ENCODE results near the gene LIPH.
"Not testable (repeated sequence)": the region's sequence is repeated elsewhere in the genome, so short reads cannot be mapped to it uniquely, and the experiment has no call there.

LIPH gene

GRCh38 chr3:185484296-185484695, 68.1 kb downstream of the LIPH start:
- no peak for FAIRE-seq

DNA sequence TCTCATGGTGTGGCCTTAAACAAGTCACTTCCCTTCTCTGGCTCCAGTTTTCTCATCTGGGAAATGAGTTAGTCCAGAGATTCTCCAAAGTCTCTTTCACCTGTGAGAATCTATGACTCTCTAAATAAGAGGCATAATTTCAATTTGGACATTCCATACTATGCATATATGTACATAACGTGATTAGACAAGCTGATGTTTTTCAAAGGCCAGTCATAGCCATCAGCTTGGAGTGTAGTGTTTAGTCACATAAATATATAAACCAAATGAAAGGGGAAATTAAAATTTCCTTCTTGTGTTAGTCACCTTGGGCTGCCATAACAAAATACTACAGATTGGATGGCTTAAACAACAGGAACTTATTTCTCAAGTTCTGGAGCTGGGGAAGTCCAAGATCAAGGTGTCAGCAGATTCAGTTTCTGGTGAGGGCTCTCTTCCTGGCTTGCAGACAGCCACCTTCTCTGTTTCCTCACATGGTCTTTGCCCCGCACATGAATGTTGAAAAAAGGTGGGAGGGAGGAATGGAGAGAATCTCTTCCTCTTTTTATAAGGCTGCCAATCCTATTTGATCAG, 72.9 kb downstream of the LIPH start:
- FAIRE-seq: no peak

DNA sequence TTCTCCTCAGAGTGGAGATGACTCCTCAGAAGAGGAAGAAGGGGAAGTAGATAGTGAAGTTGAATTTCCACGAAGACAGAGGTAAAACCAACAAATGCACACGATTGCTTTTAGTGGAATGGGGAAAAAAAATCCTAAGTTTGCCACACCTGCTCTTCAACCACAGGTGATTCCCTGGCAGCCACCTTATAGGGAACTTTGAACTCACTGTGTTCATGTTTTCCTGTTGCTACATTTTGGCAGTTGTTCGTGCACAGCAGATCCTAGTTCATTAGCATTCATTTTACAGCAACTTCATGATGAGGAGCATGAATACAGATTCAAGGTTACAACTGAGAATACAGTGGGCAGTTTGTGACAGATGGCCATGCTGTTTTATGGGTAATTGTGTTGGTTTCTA, 75.1 kb downstream of the LIPH start:
- FAIRE-seq: no peak

GRCh38 chr3:185474922-185475321, 77.5 kb downstream of the LIPH start:
- not testable (repeated sequence) for FAIRE-seq

- FAIRE-seq: no peak
Observed at GRCh38 chr3:185473290-185473815, 79.0 kb downstream of the LIPH start.

- FAIRE-seq: no peak
Observed at GRCh38 chr3:185470323-185470722, 82.1 kb downstream of the LIPH start.

DNA sequence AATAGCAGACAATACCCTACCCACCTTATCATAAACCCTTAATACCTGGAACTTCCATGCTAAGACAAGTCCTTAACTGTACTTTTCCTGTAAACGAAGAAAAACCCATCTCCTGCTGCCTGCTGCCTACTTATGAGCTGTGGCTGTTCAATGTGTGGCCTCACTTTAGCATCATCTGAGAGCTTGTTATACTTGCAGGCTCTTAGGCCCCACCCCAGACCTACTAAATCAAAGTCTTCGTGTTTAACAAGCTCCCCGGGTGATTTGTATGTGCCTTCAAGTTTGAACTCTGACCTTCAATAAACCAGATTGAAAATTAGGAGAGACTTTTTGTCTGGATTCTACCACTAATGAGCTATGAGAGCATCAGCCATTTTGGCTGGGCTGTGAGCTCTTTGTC, 82.8 kb downstream of the LIPH start:
- no peak for FAIRE-seq

GRCh38 chr3:185466123-185466522, 86.3 kb downstream of the LIPH start:
- FAIRE-seq: not testable (repeated sequence)

DNA sequence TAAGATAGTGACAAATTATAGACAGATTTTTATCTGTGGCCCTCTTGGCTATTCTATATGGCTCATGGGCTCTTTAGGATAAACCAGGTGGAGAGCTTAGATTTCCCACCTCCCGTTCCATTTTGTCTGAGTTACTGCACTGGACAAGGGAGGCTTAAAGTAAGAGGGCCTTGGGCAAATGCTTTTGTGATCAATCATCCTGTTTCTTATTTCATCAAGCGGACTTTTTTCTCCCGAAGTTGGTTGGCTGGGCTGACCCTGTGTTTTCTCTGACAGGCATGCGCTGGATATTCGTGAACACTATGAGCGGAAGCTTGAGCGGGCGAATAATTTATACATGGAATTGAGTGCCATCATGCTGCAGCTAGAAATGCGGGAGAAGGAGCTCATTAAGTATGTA, 86.9 kb downstream of the LIPH start:
- FAIRE-seq: no peak

DNA sequence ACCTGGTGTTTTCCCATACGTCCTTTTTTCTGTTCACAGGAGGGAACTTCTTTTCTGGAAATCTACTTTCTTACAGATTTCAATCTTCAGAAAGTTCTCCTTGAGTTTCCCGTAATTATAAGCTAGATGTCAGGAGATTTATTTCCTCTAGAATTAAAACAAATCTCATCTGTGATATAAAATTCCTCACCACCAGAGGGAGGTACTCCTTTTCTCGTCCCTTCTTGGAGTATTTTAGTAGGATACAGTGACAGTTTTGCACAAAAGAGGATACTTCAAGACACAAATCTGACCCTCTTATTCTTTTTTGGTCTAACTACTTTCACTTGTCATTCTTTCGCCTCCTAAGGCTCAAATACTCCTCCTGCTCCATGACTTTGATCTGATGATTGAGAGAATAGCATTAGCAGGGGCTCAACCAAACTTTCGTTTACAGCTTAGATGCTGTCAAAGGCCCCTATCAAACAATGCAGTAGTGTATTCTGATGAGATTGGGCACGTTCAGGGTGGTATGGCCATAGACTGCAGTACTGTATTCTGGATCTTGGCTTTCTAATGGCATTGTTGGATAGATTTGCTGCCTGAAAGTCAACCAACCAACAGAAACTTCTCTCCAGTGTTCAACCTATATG, 91.6 kb downstream of the LIPH start:
- no peak for FAIRE-seq

DNA sequence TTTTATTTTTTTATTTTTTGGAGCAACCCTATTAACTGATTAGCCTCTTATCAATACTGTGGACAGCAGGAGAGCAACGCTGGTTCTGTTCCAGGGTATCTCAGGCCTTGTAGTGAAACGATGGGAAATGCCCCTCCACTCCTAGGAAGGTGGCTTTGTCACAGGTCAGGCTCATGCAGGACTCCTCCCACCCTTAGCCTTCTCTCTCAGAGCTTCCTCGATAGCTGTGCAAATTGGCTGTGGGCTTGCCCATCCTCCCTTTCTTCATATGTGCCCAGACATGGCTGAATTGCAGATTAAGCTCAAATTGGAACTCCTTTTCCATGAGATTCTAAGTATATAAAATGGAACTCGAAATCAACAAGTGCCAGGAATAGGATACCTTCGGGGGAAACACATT, 92.1 kb downstream of the LIPH start:
- no peak for FAIRE-seq

- FAIRE-seq: no peak
Observed at GRCh38 chr3:185457376-185457775, 95.0 kb downstream of the LIPH start.
